A549 (cell line): Measurements from ENCODE around the gene PLEKHG7. TPM values are rescaled to one million over a fixed set of nuclear protein-coding genes. Genes with fewer than 3 reads are reported as not detected.

Source experiments
- ATAC-seq, 2 experiments: fragments of 200-7000 bp in 1 of 2; fragments of >200 bp in 1 of 2; cut with Nextera tagmentation in 1 of 2; cut with Tn5 transposase in 1 of 2; 3 replicates each; pipeline versions ENCODE4 v1.8.0 to v1.9.1; 2018 to 2020; ENCODE audit warnings: mild to moderate bottlenecking in 1 of 2, moderate library complexity in 1 of 2
- CTCF ChIA-PET: fragments of 300-600 bp; sonication (Branson Sonifier 250); formaldehyde crosslinking; extraction: SDS; loops from one replicate; lab custom pipeline; 2021; ENCODE audit warnings: antibody characterized with exemption, inconsistent platforms; lab: Yijun Ruan, JAX
- POLR2A ChIA-PET: fragments of 350-600 bp; formaldehyde crosslinking; extraction: SDS; loops from one replicate; lab custom pipeline; 2021; ENCODE audit warnings: antibody characterized with exemption, inconsistent platforms; lab: Yijun Ruan, JAX
- DNase-seq, 2 experiments: peaks; one replicate each; pipeline versions ENCODE4 v3.0.0 to v3.0.0-alpha.2; 2011 to 2016; ENCODE audit warnings: low read depth in 1 of 2, low spot score in 1 of 2
- FAIRE-seq: peaks from 2 replicates; lab custom pipeline; 2011; peaks lifted over from hg19 to GRCh38; lab: Jason Lieb, UNC
- H3K27ac ChIP-seq, 2 experiments: fragments of >200 bp; sonication (Bioruptor Twin); formaldehyde crosslinking; 3 replicates each; pipeline ENCODE4 v1.5.1; 2016 to 2017
- H3K4me1 ChIP-seq: fragments of >200 bp; sonication (Bioruptor Twin); formaldehyde crosslinking; 3 replicates; pipeline ENCODE4 v1.6.1; 2016
- H3K4me2 ChIP-seq: fragments of >200 bp; sonication (Bioruptor Twin); formaldehyde crosslinking; 3 replicates; pipeline ENCODE4 v1.6.1; 2016
- H3K4me3 ChIP-seq: fragments of >200 bp; sonication (Bioruptor Twin); formaldehyde crosslinking; 3 replicates; pipeline ENCODE4 v1.5.1; 2016
- H3K9me3 ChIP-seq: fragments of >200 bp; sonication (Bioruptor Twin); formaldehyde crosslinking; 3 replicates; pipeline ENCODE4 v1.6.1; 2016
- BCL3 ChIP-seq: fragments of >200 bp; sonication (Bioruptor Twin); formaldehyde crosslinking; IDR thresholded peaks from 3 replicates; pipeline ENCODE4 v1.6.1; 2016
- BHLHE40 ChIP-seq: IDR thresholded peaks from 2 replicates; pipeline ENCODE4 v1.6.1; 2012; ENCODE audit warnings: low read depth, low read length, inconsistent platforms
- CBX2 ChIP-seq: fragments of 200-600 bp; sonication (generic); IDR thresholded peaks from 2 replicates; pipeline ENCODE4 v1.6.1; 2016; ENCODE audit warnings: low read depth, mild to moderate bottlenecking, borderline replicate concordance
- CEBPB ChIP-seq, 2 experiments: fragments of >200 bp in 1 of 2; sonication (Bioruptor Twin) in 1 of 2; formaldehyde crosslinking in 1 of 2; IDR thresholded peaks; 2 replicates each; pipeline ENCODE4 v1.6.1; 2012 to 2016
- EHF ChIP-seq: fragments of 250-450 bp; sonication (Bioruptor Pico); IDR thresholded peaks from 2 replicates; pipeline ENCODE4 v1.5.0; 2020; ENCODE audit warnings: mild to moderate bottlenecking
- EHMT2 ChIP-seq: fragments of 200-600 bp; sonication (generic); IDR thresholded peaks from 2 replicates; pipeline ENCODE4 v1.6.1; 2016; ENCODE audit warnings: antibody characterized with exemption, low read depth, mild to moderate bottlenecking, moderate library complexity
- EP300 ChIP-seq, 2 experiments: fragments of >200 bp; sonication (Bioruptor Twin); formaldehyde crosslinking; IDR thresholded peaks; 2 replicates in 1 of 2; 3 replicates in 1 of 2; pipeline ENCODE4 v1.6.1; 2016 to 2017
- FOSB ChIP-seq: fragments of 250-450 bp; sonication (Bioruptor Pico); IDR thresholded peaks from 2 replicates; pipeline ENCODE4 v1.5.0; 2020; ENCODE audit warnings: mild to moderate bottlenecking, moderate library complexity
- FOXS1 ChIP-seq: fragments of 250-450 bp; sonication (Bioruptor Pico); IDR thresholded peaks from 2 replicates; pipeline ENCODE4 v1.5.0; 2020; ENCODE audit warnings: mild to moderate bottlenecking, moderate library complexity
- HDAC2 ChIP-seq: fragments of 200-600 bp; sonication (generic); IDR thresholded peaks from 2 replicates; pipeline ENCODE4 v1.6.1; 2016
- HOXB5 ChIP-seq: fragments of 250-450 bp; sonication (Bioruptor Pico); IDR thresholded peaks from 2 replicates; pipeline ENCODE4 v1.5.0; 2020; ENCODE audit warnings: mild to moderate bottlenecking, moderate library complexity
- JUN ChIP-seq, 2 experiments: fragments of >200 bp; sonication (Bioruptor Twin); formaldehyde crosslinking; IDR thresholded peaks; 2 replicates in 1 of 2; 3 replicates in 1 of 2; pipeline ENCODE4 v1.6.1; 2016 to 2017
- JUNB ChIP-seq: fragments of >200 bp; sonication (Bioruptor Twin); formaldehyde crosslinking; IDR thresholded peaks from 2 replicates; pipeline ENCODE4 v1.6.1; 2016
- KDM1A ChIP-seq: fragments of 200-600 bp; sonication (generic); IDR thresholded peaks from 2 replicates; pipeline ENCODE4 v1.6.1; 2016; ENCODE audit warnings: low read depth, mild to moderate bottlenecking
- MAFK ChIP-seq: fragments of 450-650 bp; IDR thresholded peaks from 2 replicates; pipeline ENCODE4 v1.6.1; 2014; ENCODE audit not compliant: partially characterized antibody
- MAZ ChIP-seq: fragments of 150-350 bp; IDR thresholded peaks from 2 replicates; pipeline ENCODE4 v1.6.1; 2014; ENCODE audit warnings: antibody characterized with exemption, low read depth, low read length, borderline replicate concordance
- NFE2L2 ChIP-seq: fragments of 150-350 bp; conservative IDR thresholded peaks from 2 replicates; pipeline ENCODE4 v1.6.1; 2014; ENCODE audit warnings: low read length
- RARB ChIP-seq: fragments of 250-450 bp; sonication (Bioruptor Pico); IDR thresholded peaks from 2 replicates; pipeline ENCODE4 v1.8.0; 2021; ENCODE audit warnings: mild to moderate bottlenecking, moderate library complexity
- RCOR1 ChIP-seq: fragments of 150-350 bp; IDR thresholded peaks from 2 replicates; pipeline ENCODE4 v1.6.1; 2014; ENCODE audit warnings: antibody characterized with exemption, low read length, low read depth
- RFX5 ChIP-seq: fragments of 450-650 bp; IDR thresholded peaks from 2 replicates; pipeline ENCODE4 v1.7.1; 2014; ENCODE audit warnings: antibody characterized with exemption, mild to moderate bottlenecking, moderate library complexity
- SMC3 ChIP-seq: fragments of >200 bp; sonication (Bioruptor Twin); formaldehyde crosslinking; IDR thresholded peaks from 3 replicates; pipeline ENCODE4 v1.6.1; 2018; ENCODE audit warnings: inconsistent platforms
- SREBF2 ChIP-seq: fragments of 450-650 bp; IDR thresholded peaks from 2 replicates; pipeline ENCODE4 v1.6.1; 2014; ENCODE audit warnings: mild to moderate bottlenecking, moderate library complexity
- TP53 ChIP-seq: fragments of 250-450 bp; sonication (Bioruptor Pico); IDR thresholded peaks from 2 replicates; pipeline ENCODE4 v1.5.0; 2021; ENCODE audit warnings: mild to moderate bottlenecking, moderate library complexity
- ZFP36 ChIP-seq: fragments of 450-650 bp; IDR thresholded peaks from 2 replicates; pipeline ENCODE4 v1.6.1; 2014; ENCODE audit warnings: borderline replicate concordance; ENCODE audit not compliant: partially characterized antibody
- WGBS: methylation state at CpG from one replicate; pipeline ENCODE4 v1.1.6; 2017; ENCODE audit errors: missing lambda C conversion rate; 5-methylcytosine and 5-hydroxymethylcytosine counted together
- polyA plus RNA-seq, 4 experiments: library from polyadenylated mRNA; depleted of rRNA in 3 of 4; stranded (reverse); fragments of >200 nt; fragmentation: RNase III in 1 of 4; extraction: RNeasy Plus Mini Kit Qiagen cat#74134 plus additional on column Dnase treatment in 1 of 4; gene quantifications; 2 replicates in 3 of 4; 3 replicates in 1 of 4; pipeline ENCODE4 v1.2.3, GENCODE V29; 2011 to 2017
- TF ChIP-seq, protein P1 (sequence below): fragments of 250-450 bp; sonication (Bioruptor Pico); IDR thresholded peaks from 2 replicates; pipeline ENCODE4 v1.5.0; 2021; ENCODE audit warnings: mild to moderate bottlenecking, moderate library complexity, borderline replicate concordance
- TF ChIP-seq, protein P2 (sequence below): IDR thresholded peaks from 2 replicates; pipeline ENCODE4 v1.6.1; 2012
- TF ChIP-seq, protein P3 (sequence below): fragments of >200 bp; sonication (Bioruptor Twin); formaldehyde crosslinking; IDR thresholded peaks from 2 replicates; pipeline ENCODE4 v1.6.1; 2016

PLEKHG7 gene
- polyA plus RNA-seq, 2 of the 4 experiments (the other 2 are of a cell fraction) = 0.03 to 0.05 TPM

- DNase-seq (no peak), FAIRE-seq (no peak), ATAC-seq (no peak)
- Histone ChIP-seq H3K27ac (no peak overlapping the region), H3K4me1 (no peaks in the 10 kb centered on the region), H3K4me3 (no peak overlapping the region), H3K4me2 (no peak overlapping the region), H3K9me3 (0 out of 3 replicates have a peak, but pooled peaks cover 7% of the 10 kb centered on the region)
- ChIA-PET CTCF (interaction anchor here (1.6 to 2.7 kb wide), 3 partner anchors 8 to 1276 kb away, joined by 5 to 12 read pairs (median 12); no protein-coding TSS in a partner anchor), POLR2A (no interaction called here)
- no peak for TF ChIP-seq KDM1A
- WGBS = 72% methylated on average over 4 of the region's 4 CpGs
Observed at GRCh38 chr12:92657770-92658169, 45.0 kb upstream of the PLEKHG7 start.

DNA sequence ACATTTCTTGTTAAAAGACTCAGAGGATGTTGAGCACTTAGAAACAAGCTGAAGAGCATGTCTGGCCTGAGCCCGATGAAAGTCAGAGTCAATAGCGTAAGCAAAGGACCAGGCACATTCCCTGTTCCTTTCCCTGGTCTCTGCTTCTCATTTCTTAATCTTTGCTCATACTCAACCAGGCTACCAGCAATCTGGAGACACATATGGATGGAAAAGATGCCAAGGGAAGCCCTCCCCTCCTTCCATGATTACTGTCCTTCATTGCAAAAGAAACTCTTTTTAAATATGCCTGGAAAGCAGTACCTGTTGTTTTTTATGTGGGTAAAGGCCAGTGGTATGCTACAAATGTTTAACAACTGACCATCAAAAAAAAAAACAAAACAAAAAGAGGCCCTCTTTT is 44.2 kb upstream of the PLEKHG7 start:
- no peak overlapping the region for H3K4me3 ChIP-seq
- TF ChIP-seq TP53 (CRISPR knock-in tag) (no peak), ZFP36 (no peak), SREBF2 (no peak), HOXB5 (CRISPR knock-in tag) (no peak), BCL3 (no peak), JUNB (no peak), MAFK (no peak), SMC3 (no peak), JUN (IDR thresholded peaks at IDR 0.05) (no peak), MAZ (no peak), FOSB (CRISPR knock-in tag) (no peak), CEBPB (IDR thresholded peaks at IDR 0.05) (no peak)
- 0 out of 3 replicates have a peak, but pooled peaks cover 7% of the 10 kb centered on the region for H3K9me3 ChIP-seq
- no peak overlapping the region for H3K27ac ChIP-seq
- ATAC-seq (no peak), DNase-seq (no peak), FAIRE-seq (no peak)
- H3K4me2 ChIP-seq = no peak overlapping the region
- H3K4me1 ChIP-seq = no peaks in the 10 kb centered on the region
- ChIA-PET POLR2A (no interaction called here), CTCF (interaction anchor here (0.7 to 2.7 kb wide), 6 partner anchors 9 to 1277 kb away, joined by 3 to 12 read pairs (median 6); no protein-coding TSS in a partner anchor)
- WGBS = 92% methylated on average over 2 of the region's 2 CpGs

DNA sequence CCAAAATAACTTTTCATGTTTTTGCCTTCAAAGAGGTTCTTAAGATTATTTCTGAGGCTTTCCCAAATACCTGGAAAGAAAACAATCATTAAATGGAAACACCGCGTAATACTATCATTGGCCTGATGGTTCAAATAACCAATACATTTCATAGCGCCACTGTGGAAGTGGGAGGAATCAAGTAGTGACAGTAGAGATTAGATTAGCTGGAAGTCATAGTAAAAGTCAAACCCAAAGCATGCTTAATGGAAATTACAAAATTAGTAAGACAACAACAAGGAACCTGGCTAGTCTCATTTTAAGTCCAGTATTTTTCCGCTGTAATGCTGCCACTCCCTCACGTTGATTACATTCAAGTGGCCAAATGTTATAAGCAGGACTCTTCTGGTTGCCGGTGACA is 41.5 kb upstream of the PLEKHG7 start:
- POLR2A ChIA-PET = no interaction called here
- no peak overlapping the region for H3K4me3 ChIP-seq
- H3K27ac ChIP-seq = no peak overlapping the region
- WGBS = 91% methylated on average over 6 of the region's 6 CpGs
- 0 out of 3 replicates have a peak, but pooled peaks cover 7% of the 10 kb centered on the region for H3K9me3 ChIP-seq
- ATAC-seq = no peak
- TF ChIP-seq EHF (no peak), CBX2 (no peak), EHMT2 (no peak), HDAC2 (no peak), EP300 (IDR thresholded peaks at IDR 0.05) (no peak), FOXS1 (CRISPR knock-in tag) (no peak), TP53 (CRISPR knock-in tag) (no peak), FOSB (CRISPR knock-in tag) (no peak), RARB (CRISPR knock-in tag) (no peak), RFX5 (no peak), CEBPB (IDR thresholded peaks at IDR 0.05) (no peak), RCOR1 (no peak), NFE2L2 (no peak), BHLHE40 (no peak), JUN (IDR thresholded peaks at IDR 0.05) (no peak)
- TF ChIP-seq, protein P1, sequence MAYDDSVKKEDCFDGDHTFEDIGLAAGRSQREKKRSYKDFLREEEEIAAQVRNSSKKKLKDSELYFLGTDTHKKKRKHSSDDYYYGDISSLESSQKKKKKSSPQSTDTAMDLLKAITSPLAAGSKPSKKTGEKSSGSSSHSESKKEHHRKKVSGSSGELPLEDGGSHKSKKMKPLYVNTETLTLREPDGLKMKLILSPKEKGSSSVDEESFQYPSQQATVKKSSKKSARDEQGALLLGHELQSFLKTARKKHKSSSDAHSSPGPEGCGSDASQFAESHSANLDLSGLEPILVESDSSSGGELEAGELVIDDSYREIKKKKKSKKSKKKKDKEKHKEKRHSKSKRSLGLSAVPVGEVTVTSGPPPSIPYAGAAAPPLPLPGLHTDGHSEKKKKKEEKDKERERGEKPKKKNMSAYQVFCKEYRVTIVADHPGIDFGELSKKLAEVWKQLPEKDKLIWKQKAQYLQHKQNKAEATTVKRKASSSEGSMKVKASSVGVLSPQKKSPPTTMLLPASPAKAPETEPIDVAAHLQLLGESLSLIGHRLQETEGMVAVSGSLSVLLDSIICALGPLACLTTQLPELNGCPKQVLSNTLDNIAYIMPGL (CRISPR knock-in tag) = no peak
- TF ChIP-seq, protein P2, sequence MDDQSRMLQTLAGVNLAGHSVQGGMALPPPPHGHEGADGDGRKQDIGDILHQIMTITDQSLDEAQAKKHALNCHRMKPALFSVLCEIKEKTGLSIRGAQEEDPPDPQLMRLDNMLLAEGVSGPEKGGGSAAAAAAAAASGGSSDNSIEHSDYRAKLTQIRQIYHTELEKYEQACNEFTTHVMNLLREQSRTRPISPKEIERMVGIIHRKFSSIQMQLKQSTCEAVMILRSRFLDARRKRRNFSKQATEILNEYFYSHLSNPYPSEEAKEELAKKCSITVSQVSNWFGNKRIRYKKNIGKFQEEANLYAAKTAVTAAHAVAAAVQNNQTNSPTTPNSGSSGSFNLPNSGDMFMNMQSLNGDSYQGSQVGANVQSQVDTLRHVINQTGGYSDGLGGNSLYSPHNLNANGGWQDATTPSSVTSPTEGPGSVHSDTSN = no peak
- TF ChIP-seq, protein P3, sequence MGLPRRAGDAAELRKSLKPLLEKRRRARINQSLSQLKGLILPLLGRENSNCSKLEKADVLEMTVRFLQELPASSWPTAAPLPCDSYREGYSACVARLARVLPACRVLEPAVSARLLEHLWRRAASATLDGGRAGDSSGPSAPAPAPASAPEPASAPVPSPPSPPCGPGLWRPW = no peak
- TF ChIP-seq, all 56 proteins: peak for 0
- CTCF ChIA-PET = interaction anchor here (0.7 kb wide), 1 partner anchor 91 kb away, joined by 3 read pairs; no protein-coding TSS in a partner anchor
- no peak overlapping the region for H3K4me2 ChIP-seq
- no peaks in the 10 kb centered on the region for H3K4me1 ChIP-seq
- FAIRE-seq (no peak), DNase-seq (no peak)
